Measurements from ENCODE around the gene AAK1.
A peak's percentile ranks its signal among the peaks of the same experiment; 100 is the strongest.
"Not testable (repeated sequence)": the region's sequence is repeated elsewhere in the genome, so short reads cannot be mapped to it uniquely, and the experiment has no call there.

Gene AAK1

GRCh38 chr2:69669666-69670065 lies 26.1 kb upstream of the AAK1 start:
- no peak for TF ChIP-seq CTCF (IDR thresholded peaks at IDR 0.05; ENCODE audit: poor library complexity, severe bottlenecking)
- H3K27me3 ChIP-seq (ENCODE audit: insufficient read depth, poor library complexity, severe bottlenecking), result no peaks in the 10 kb centered on the region
- no peak for DNase-seq (ENCODE audit: low spot score)
- no peak overlapping the region for H3K27ac ChIP-seq (ENCODE audit: poor library complexity, severe bottlenecking)
- ATAC-seq (ENCODE audit: low read depth), result no peak
- peaks cover 13% of the 10 kb centered on the region for H3K4me1 ChIP-seq (ENCODE audit: insufficient read depth, poor library complexity, severe bottlenecking)
- H3K36me3 ChIP-seq (ENCODE audit: low read depth), result no peaks in the 10 kb centered on the region
- H3K4me3 ChIP-seq (ENCODE audit: severe bottlenecking), result no peak overlapping the region
- H3K9me3 ChIP-seq (ENCODE audit: severe bottlenecking), result no peaks in the 10 kb centered on the region

GRCh38 chr2:69668598-69668997 lies 25.1 kb upstream of the AAK1 start:
- Histone ChIP-seq H3K27ac (ENCODE audit: poor library complexity, severe bottlenecking) (peak overlapping the region; percentile 56), H3K9me3 (ENCODE audit: severe bottlenecking) (peaks cover 1% of the 10 kb centered on the region), H3K4me1 (ENCODE audit: insufficient read depth, poor library complexity, severe bottlenecking) (peaks cover 13% of the 10 kb centered on the region), H3K4me3 (ENCODE audit: severe bottlenecking) (no peak overlapping the region), H3K27me3 (ENCODE audit: insufficient read depth, poor library complexity, severe bottlenecking) (no peaks in the 10 kb centered on the region), H3K36me3 (ENCODE audit: low read depth) (no peaks in the 10 kb centered on the region)
- ATAC-seq (ENCODE audit: low read depth) (no peak), DNase-seq (ENCODE audit: low spot score) (no peak)
- no peak for TF ChIP-seq CTCF (IDR thresholded peaks at IDR 0.05; ENCODE audit: poor library complexity, severe bottlenecking)

- ATAC-seq (ENCODE audit: low read depth) (peak; percentile 94), DNase-seq (ENCODE audit: low spot score) (peak; percentile 77)
- no peak for TF ChIP-seq CTCF (IDR thresholded peaks at IDR 0.05; ENCODE audit: poor library complexity, severe bottlenecking)
- Histone ChIP-seq H3K27ac (ENCODE audit: poor library complexity, severe bottlenecking) (peak overlapping the region; percentile 56), H3K27me3 (ENCODE audit: insufficient read depth, poor library complexity, severe bottlenecking) (no peaks in the 10 kb centered on the region), H3K36me3 (ENCODE audit: low read depth) (no peaks in the 10 kb centered on the region), H3K9me3 (ENCODE audit: severe bottlenecking) (peaks cover 3% of the 10 kb centered on the region), H3K4me1 (ENCODE audit: insufficient read depth, poor library complexity, severe bottlenecking) (peaks cover 13% of the 10 kb centered on the region), H3K4me3 (ENCODE audit: severe bottlenecking) (no peak overlapping the region)
Observed at GRCh38 chr2:69667805-69668382, 24.4 kb upstream of the AAK1 start.

- TF ChIP-seq CTCF (IDR thresholded peaks at IDR 0.05; ENCODE audit: poor library complexity, severe bottlenecking), result no peak
- H3K27ac ChIP-seq (ENCODE audit: poor library complexity, severe bottlenecking), result no peak overlapping the region
- DNase-seq (ENCODE audit: low spot score), result no peak
- H3K4me1 ChIP-seq (ENCODE audit: insufficient read depth, poor library complexity, severe bottlenecking), result peaks cover 13% of the 10 kb centered on the region
- H3K9me3 ChIP-seq (ENCODE audit: severe bottlenecking), result peaks cover 3% of the 10 kb centered on the region
- H3K36me3 ChIP-seq (ENCODE audit: low read depth), result no peaks in the 10 kb centered on the region
- H3K27me3 ChIP-seq (ENCODE audit: insufficient read depth, poor library complexity, severe bottlenecking), result no peaks in the 10 kb centered on the region
- ATAC-seq (ENCODE audit: low read depth), result no peak
- no peak overlapping the region for H3K4me3 ChIP-seq (ENCODE audit: severe bottlenecking)
Observed at GRCh38 chr2:69665152-69665551, 21.6 kb upstream of the AAK1 start.

GRCh38 chr2:69663860-69664259 lies 20.3 kb upstream of the AAK1 start:
- Histone ChIP-seq H3K9me3 (ENCODE audit: severe bottlenecking) (peaks cover 3% of the 10 kb centered on the region), H3K27me3 (ENCODE audit: insufficient read depth, poor library complexity, severe bottlenecking) (no peaks in the 10 kb centered on the region), H3K36me3 (ENCODE audit: low read depth) (no peaks in the 10 kb centered on the region), H3K27ac (ENCODE audit: poor library complexity, severe bottlenecking) (no peak overlapping the region), H3K4me3 (ENCODE audit: severe bottlenecking) (no peak overlapping the region), H3K4me1 (ENCODE audit: insufficient read depth, poor library complexity, severe bottlenecking) (peaks cover 13% of the 10 kb centered on the region)
- DNase-seq (ENCODE audit: low spot score), result no peak
- TF ChIP-seq CTCF (IDR thresholded peaks at IDR 0.05; ENCODE audit: poor library complexity, severe bottlenecking), result no peak
- ATAC-seq (ENCODE audit: low read depth), result no peak

- H3K27ac ChIP-seq (ENCODE audit: poor library complexity, severe bottlenecking); ATAC-seq (ENCODE audit: low read depth); DNase-seq (ENCODE audit: low spot score); H3K4me3 ChIP-seq (ENCODE audit: severe bottlenecking); H3K4me1 ChIP-seq (ENCODE audit: insufficient read depth, poor library complexity, severe bottlenecking); H3K27me3 ChIP-seq (ENCODE audit: insufficient read depth, poor library complexity, severe bottlenecking); H3K36me3 ChIP-seq (ENCODE audit: low read depth); H3K9me3 ChIP-seq (ENCODE audit: severe bottlenecking): not testable (repeated sequence)
Observed at GRCh38 chr2:69662547-69662946, 19.0 kb upstream of the AAK1 start.

All from RWPE2 (cell line).